Measurements from ENCODE around the gene MMP14.

Gene MMP14

DNA sequence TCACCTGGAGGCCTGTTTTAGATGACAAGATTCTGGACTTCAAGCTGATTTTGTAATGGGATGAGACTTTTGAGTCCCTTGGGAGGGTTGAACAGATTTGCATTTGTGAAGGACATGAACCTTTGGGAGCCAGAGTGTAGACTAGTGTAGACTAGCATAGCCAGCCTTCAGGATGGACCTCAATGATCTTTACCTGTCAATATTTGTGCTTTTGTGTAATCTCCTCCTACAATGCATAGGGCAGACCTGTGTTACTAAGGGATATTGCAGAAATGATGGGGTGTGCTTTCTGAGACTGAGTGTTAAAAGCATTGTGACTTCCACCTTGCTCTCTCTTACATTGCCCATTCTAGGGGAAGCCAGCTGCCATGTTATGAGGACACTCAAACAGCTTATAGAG, 25.3 kb downstream of the MMP14 start:
- no peak for DNase-seq (ENCODE audit: low spot score)

DNA sequence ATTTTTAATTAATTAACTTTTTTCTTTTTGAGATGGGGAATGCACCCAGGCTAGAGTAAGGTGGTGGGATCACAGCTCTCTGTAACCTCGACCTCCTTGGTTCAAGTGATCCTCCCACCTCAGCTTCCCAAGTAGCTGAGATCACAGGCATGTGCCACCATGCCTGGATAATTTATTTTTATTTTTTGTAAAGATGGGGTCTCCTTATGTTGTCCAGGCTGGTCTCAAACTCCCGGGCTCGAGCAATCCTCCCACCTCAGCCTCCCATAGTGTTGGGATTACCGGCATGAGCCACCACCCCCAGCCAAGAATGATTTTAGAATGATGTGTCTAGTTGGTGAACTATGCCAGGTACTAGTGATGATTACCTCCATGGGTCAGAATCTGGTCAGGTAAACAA, 28.6 kb downstream of the MMP14 start:
- no peak for DNase-seq (ENCODE audit: low spot score)

DNA sequence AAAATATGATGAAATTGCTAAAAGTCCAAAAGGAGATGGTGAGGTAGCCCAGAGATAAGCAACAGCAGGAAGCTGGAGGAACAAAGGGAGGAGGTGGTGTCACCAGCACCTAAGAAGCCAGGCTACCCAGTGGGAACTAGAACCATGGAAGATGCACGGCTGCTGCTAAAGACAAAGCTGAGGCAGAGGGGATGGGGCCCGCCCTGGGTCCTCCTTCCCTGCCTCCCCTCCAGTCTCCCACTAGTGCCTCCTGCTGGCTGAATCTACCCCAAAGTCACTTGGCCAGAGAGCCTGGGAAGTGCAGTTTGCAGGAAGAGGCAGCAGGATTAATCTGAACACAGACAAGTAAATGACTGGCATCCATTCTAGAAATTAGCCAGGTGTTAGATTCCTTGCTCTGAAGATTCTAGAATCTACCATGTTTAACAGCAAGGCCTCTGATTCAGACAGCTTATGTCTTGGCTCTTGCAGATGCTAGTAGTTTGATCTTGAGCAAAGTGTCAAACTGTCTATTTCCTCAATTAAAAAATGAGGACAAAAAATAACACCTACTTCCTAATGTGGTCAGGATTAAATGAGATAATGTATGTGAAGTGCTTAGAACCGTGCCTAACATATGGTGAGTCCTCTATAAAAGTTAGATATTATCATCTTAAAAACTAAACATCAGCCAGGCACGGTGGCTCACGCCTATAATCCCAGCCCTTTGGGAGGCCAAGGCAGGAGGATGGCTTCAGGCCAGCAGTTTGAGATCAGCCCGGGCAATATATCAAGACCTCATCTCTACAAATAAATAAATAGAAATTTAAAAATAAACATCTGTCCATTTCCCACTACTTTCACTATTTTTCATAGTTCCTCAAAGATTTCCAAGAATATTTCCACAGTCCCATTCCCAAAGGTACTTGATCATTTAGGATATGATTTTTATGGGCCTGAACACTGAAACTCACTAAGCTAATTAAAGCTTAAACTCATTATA, 29.3 kb downstream of the MMP14 start:
- no peak for DNase-seq (ENCODE audit: low spot score)

DNA sequence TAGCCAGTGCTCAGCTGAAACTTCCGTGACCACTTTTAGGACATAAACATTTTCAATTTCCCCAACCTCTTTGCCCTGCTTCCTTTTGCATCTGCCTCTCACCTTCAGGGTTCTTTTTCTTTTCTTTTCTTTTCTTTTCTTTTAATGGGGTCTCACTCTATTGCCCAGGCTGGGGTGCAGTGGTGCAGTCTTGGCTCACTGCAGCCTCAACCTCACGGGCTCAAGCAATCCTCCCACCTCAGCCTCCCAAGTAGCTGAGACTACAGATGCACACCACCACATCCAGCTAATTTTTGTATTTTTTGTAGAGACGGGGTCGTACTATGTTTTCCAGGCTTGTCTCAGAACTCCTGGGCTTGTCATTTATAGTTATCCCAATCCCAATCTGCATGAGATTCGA, 30.5 kb downstream of the MMP14 start:
- DNase-seq (ENCODE audit: low spot score) = no peak

DNA sequence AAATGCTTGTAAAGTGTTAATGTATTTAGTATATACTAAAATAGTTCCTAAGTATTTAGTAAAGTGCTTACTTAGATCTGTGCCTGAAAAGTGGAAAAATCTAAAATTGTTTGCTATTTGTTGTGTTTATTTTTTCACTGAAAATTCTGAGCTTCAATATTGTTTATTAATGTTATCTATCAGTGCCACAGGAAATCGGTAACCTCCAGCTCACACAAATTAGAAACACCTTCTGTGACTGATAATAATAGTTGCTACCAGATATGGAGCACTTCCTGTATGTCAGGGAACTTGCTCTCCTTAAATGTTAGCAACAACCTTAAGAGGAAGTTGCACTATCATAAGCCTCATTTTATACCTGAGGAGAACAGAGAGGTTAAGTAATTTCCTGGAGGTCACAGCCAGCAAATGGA, 34.4 kb downstream of the MMP14 start:
- no peak for DNase-seq (ENCODE audit: low spot score)

DNA sequence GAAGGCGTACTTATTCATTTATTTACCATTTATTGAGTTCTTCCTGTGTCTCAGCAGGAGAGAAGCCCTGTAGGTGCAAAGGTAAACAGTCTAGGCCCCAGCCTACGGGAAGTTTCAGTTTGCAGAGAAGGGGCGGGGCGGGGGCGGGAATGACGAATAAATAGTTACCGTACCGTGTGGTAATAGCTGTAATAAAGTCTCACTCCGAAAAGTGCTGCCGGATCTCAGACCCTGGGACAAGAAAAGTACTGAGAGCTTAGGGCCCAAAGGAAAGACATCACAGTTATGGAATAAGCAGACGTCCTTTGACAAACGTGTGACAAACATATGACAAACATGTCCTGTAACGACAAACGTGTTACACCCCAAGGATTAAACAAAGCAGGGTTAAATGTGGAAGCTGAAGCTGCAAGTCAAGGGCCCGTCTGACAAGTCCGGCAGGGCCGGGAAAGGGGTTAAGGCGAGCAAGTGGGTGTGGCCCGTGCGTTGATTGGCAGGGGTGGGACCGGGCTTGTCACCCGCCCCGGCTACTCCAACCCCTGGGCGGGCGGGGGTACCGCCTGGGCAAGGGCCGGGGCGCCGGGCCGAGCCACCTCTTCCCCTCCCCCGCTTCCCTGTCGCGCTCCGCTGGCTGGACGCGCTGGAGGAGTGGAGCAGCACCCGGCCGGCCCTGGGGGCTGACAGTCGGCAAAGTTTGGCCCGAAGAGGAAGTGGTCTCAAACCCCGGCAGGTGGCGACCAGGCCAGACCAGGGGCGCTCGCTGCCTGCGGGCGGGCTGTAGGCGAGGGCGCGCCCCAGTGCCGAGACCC, 35.0 kb downstream of the MMP14 start, which contains the start of gene LRP10:
LRP10 (plus strand) TSS at position 517 of the 809 bp plus-strand sequence. CDS start 564 bp downstream, outside the sequence.
- DNase-seq (ENCODE audit: low spot score) = peak; percentile 91

DNA sequence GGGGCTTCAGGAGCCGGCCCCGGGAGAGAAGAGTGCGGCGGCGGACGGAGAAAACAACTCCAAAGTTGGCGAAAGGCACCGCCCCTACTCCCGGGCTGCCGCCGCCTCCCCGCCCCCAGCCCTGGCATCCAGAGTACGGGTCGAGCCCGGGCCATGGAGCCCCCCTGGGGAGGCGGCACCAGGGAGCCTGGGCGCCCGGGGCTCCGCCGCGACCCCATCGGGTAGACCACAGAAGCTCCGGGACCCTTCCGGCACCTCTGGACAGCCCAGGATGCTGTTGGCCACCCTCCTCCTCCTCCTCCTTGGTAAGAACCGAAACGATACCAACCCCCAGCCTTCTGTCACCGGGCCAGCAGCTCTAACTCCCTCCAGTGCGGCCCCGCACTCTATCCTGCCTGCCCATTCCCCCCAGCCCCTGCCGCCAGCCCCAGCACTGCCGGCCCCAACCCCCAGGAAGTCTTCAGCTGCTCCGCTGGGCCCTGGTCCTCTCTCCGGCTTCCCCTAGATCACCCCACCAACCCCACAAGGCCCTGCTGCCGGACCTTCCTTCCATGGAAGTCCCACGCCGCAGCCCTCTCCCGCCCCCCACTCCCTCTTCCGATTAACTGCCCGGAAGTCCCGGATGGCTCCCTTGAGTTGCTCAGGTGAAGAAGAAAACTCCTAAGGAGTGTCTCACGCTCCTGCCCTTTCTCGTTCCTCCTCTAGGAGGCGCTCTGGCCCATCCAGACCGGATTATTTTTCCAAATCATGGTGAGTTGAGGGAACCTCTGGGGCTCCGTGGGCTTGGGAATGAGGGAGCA, 35.8 kb downstream of the MMP14 start:
- DNase-seq (ENCODE audit: low spot score) = peak; percentile 93

DNA sequence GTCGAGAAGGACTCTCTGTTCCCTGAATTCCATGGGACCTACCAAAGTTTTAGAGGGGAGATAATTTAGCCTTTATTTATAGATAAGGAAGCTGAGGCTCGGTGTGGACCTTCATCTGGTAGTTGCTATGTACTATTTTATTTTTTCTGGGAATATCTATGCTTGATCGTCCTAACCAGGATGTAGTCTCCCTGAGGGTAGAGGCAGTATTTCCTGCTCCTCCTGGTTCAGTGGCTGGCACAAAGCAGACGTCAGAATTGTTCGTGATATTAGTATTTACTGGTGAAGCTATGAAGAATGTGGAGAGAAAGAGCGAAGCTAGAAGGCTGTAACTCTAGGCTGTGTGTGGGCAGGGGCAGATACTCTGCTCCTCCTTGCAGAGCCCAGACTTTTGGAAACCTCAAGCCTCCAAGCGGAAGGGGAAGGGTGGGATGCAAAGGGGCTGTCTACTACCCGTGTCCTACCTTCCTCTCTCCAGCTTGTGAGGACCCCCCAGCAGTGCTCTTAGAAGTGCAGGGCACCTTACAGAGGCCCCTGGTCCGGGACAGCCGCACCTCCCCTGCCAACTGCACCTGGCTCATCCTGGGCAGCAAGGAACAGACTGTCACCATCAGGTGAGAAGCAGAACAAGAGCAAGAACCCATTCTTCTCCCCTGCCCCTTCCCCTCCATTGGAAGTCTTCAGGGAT, 36.6 kb downstream of the MMP14 start:
- DNase-seq (ENCODE audit: low spot score) = no peak

DNA sequence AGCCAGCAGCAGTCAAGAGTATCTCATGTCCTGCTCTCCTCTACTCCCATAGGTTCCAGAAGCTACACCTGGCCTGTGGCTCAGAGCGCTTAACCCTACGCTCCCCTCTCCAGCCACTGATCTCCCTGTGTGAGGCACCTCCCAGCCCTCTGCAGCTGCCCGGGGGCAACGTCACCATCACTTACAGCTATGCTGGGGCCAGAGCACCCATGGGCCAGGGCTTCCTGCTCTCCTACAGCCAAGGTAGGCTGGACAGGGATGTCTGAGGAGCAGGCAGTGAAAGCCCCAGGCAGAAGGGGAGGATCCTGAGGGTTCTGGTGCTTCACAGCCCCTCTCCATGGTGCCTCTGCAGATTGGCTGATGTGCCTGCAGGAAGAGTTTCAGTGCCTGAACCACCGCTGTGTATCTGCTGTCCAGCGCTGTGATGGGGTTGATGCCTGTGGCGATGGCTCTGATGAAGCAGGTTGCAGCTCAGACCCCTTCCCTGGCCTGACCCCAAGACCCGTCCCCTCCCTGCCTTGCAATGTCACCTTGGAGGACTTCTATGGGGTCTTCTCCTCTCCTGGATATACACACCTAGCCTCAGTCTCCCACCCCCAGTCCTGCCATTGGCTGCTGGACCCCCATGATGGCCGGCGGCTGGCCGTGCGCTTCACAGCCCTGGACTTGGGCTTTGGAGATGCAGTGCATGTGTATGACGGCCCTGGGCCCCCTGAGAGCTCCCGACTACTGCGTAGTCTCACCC, 38.8 kb downstream of the MMP14 start:
- no peak for DNase-seq (ENCODE audit: low spot score)

DNA sequence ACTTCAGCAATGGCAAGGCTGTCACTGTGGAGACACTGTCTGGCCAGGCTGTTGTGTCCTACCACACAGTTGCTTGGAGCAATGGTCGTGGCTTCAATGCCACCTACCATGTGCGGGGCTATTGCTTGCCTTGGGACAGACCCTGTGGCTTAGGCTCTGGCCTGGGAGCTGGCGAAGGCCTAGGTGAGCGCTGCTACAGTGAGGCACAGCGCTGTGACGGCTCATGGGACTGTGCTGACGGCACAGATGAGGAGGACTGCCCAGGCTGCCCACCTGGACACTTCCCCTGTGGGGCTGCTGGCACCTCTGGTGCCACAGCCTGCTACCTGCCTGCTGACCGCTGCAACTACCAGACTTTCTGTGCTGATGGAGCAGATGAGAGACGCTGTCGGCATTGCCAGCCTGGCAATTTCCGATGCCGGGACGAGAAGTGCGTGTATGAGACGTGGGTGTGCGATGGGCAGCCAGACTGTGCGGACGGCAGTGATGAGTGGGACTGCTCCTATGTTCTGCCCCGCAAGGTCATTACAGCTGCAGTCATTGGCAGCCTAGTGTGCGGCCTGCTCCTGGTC, 39.4 kb downstream of the MMP14 start:
- DNase-seq (ENCODE audit: low spot score) = no peak

DNA sequence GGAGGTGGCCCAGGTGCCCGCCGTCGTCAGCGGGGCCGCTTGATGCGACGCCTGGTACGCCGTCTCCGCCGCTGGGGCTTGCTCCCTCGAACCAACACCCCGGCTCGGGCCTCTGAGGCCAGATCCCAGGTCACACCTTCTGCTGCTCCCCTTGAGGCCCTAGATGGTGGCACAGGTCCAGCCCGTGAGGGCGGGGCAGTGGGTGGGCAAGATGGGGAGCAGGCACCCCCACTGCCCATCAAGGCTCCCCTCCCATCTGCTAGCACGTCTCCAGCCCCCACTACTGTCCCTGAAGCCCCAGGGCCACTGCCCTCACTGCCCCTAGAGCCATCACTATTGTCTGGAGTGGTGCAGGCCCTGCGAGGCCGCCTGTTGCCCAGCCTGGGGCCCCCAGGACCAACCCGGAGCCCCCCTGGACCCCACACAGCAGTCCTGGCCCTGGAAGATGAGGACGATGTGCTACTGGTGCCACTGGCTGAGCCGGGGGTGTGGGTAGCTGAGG, 40.7 kb downstream of the MMP14 start:
- DNase-seq (ENCODE audit: low spot score) = no peak

DNA sequence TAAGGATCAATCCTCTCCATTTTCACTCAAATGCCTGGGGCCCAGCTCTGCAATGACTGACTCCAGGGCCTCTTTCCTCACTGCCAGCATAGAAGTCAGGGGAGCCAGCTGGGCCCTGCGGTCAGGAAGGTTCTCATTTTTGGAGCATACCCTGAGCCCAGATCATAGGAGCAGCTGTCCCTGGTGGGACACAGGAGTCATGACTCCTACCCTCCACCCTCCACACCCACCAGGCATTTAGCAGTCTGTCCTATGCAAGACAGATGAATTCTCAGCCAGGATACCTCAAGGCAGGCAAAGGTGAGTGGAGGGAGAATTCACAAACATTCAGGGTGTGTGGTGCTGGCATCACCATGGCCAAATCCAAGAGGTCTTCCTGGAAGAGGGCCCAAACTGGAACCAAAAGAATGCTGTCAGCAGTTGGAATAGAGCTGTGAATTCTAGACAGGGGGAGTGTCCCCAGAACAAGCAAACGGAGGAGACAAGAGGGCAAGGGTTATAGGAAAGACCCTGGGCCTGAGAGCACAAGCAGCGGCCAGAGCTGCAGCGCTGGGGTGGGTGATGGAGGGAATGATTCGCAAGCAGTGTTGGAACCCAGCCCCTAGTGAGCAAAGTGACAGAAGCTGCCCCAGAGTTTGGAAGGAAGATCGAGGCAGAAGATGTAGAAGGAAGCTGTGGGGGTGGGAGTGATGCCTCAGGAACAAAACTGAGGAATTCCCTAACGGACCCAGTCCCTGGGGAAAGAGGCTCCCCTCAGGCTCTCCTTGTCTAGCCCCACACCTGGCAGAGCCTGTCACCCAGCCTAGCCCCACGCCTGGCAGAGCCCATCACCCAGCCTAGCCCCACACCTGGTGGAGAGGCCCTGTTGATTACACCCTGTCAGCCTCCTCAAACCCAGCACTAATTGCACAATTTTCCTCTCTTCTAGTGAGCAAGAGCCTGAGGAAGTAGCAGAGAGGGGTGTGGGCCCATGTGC, 42.2 kb downstream of the MMP14 start:
- no peak for DNase-seq (ENCODE audit: low spot score)

DNA sequence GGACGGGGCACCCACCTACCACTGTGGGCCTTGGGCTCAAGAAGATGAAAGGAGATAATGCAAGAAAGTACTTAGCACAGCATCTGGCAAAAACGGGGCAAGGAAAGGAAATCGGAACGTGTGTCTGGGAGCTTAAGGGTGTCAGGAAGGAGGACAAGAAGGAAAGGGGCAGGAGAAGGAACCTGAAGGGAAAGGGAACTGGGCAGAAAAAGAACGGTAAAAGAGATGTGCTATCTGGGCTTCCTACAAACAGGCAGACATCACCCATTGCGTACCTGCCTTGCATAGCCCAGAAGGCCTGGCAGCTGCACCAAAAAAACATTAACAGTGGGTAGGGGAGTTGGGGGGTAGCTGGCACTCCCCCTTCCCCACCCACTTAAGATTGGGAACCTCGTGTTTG, 45.7 kb downstream of the MMP14 start:
- no peak for DNase-seq (ENCODE audit: low spot score)

DNA sequence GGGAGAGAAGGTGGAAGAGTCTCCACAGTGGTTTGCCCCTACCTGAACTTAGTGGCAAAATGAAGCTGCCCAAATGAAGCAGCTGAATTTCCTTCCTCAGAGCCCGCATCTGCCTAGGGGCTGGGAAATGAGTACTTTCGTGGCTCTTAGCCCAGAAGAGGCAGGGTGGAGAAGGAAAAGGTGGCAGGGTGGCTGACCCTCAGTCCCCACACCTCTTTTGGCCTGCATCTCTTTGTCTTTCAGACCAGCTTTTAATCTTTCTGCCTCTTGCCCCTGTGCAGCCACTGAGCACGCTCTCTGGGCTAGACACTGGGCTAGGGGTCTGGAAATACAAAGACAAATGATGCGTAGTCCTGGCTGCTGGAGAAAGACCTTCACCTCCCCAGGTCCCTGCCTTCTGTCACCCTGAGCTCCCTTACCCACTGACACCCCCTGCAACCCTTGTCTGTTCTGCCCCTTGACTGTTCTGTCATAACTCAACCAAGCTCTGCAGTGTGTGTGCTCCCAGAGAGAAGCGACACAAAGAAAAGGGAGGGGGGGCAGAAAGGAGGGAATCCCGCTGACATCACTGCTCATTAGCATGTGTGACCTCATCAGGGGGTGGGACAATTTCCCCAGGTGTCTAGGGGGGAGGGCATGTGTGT, 46.3 kb downstream of the MMP14 start:
- peak; percentile 76 for DNase-seq (ENCODE audit: low spot score)

DNA sequence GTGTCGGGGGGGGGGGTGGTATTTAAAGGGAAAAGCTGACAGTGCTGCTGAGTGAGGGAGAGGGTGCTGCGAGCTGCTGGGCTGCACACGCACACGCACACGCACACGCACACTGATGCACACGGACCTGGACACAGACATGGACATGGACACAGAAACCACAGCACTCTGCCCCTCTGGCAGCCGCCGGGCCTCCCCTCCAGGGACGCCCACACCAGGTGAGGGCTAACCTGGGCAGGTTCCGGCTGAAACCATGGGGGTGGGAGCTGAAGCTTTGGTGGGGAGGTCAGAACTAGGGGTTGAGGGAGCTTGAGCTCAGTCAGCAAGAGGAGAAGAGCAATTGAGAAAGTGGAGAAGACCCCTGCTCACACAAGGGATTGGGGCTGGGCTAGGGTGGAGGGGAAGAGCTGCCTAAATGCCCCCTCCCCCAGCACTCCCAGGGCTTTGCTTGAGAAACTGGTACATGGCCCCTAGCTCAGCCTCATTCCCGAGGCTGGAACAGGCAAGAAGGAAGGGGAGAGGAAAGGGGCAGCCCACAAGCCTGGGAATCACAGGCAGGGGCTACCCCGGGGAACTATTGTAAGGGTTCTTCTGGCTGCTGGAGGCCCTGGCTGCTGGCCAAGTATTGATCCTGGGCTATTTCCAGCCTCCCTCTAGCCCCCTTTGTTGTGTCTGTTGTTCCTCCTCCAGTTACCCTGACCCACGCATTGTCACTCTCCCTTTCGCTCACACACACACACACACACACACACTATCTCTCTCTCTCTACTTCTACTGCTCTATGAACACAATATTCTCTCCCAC, 47.0 kb downstream of the MMP14 start, which contains the start of gene REM2:
REM2 (plus strand) TSS at position 50 of the 804 bp plus-strand sequence; CDS start at position 116, 66 bp downstream.
- DNase-seq (ENCODE audit: low spot score) = no peak

DNA sequence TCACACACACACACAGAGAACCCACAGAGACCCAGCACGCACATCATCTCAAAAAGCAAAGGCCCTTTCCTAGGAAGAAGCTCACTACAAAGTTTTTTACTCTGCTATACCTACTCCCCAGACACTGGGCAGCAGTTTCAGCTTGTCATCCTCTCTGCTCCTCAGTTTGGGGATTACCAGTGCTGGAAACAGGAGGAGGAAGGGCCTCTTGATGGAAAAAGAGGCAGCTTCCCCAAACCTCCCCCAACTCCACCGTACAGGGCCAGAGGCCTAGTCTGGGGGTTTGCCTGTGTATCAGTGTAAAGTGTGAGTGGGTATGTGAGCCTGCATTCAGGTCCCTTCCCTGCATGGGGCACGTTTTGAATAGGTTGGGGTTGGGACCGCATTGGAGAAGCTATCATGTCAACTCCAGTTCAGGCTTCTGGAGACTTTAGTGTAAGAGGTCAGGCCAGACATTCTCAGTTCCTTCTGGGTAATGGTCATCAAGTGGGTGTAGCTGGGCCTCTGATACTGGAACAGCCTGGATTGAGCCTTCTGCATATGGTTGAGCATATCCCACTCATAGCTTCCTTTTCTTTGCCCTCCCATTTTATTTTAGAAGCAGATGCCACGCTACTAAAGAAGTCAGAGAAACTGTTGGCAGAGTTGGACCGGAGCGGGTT, 47.8 kb downstream of the MMP14 start:
- no peak for DNase-seq (ENCODE audit: low spot score)
